HepG2 (cell line): ENCODE measurements around the gene ANKRD40. TPM values are rescaled to one million over a fixed set of nuclear protein-coding genes. Genes with fewer than 3 reads are reported as not detected.

Experiments
- CHCHD3 ChIP-seq: sonication (generic); formaldehyde crosslinking; IDR thresholded peaks from 2 replicates; pipeline ENCODE4 v1.8.0; 2022; ENCODE audit warnings: mild to moderate bottlenecking, missing genetic modification reagents, moderate library complexity
- EHMT2 ChIP-seq: fragments of 200-600 bp; sonication (generic); IDR thresholded peaks from 2 replicates; pipeline ENCODE4 v1.7.0; 2017; ENCODE audit warnings: antibody characterized with exemption, low read depth, low read length, borderline replicate concordance
- FOXP1 ChIP-seq, 2 experiments: fragments of 450-650 bp in 1 of 2; IDR thresholded peaks; 2 replicates each; pipeline ENCODE4 v1.6.1; 2017 to 2018; ENCODE audit warnings: antibody characterized with exemption in 1 of 2
- HMGXB3 ChIP-seq: sonication (generic); formaldehyde crosslinking; IDR thresholded peaks from 2 replicates; pipeline ENCODE4 v1.4.0; 2020; ENCODE audit warnings: missing genetic modification reagents, borderline replicate concordance
- LRRFIP1 ChIP-seq: sonication (generic); formaldehyde crosslinking; conservative IDR thresholded peaks from 2 replicates; pipeline ENCODE4 v1.4.0; 2020; ENCODE audit warnings: missing genetic modification reagents
- NKX3-1 ChIP-seq: sonication (generic); formaldehyde crosslinking; IDR thresholded peaks from 2 replicates; pipeline ENCODE4 v1.5.0; 2020; ENCODE audit warnings: missing genetic modification reagents
- PHF8 ChIP-seq: sonication (generic); formaldehyde crosslinking; IDR thresholded peaks from 2 replicates; pipeline ENCODE4 v1.5.0; 2020; ENCODE audit warnings: missing genetic modification reagents
- RBM22 ChIP-seq: fragments of 200-400 bp; formaldehyde crosslinking; optimal IDR thresholded peaks from 2 replicates; pipeline ENCODE3; 2017; ENCODE audit warnings: mild to moderate bottlenecking, low read length, moderate library complexity
- TBL1XR1 ChIP-seq: fragments of 150-350 bp; IDR thresholded peaks from 2 replicates; pipeline ENCODE4 v1.6.1; 2014; ENCODE audit warnings: borderline replicate concordance, low read length; ENCODE audit not compliant: partially characterized antibody
- TFDP2 ChIP-seq: sonication (generic); formaldehyde crosslinking; IDR thresholded peaks from 2 replicates; pipeline ENCODE4 v1.4.0; 2020; ENCODE audit warnings: missing genetic modification reagents
- ZBTB42 ChIP-seq: sonication (generic); formaldehyde crosslinking; IDR thresholded peaks from 2 replicates; pipeline ENCODE4 v1.5.0; 2020; ENCODE audit warnings: mild to moderate bottlenecking, missing genetic modification reagents
- ZFX ChIP-seq: sonication (generic); formaldehyde crosslinking; IDR thresholded peaks from 2 replicates; pipeline ENCODE4 v1.4.0; 2020; ENCODE audit warnings: mild to moderate bottlenecking, low read depth, missing genetic modification reagents, moderate library complexity
- ZMAT3 ChIP-seq: sonication (generic); formaldehyde crosslinking; conservative IDR thresholded peaks from 2 replicates; pipeline ENCODE4 v1.7.0; 2021; ENCODE audit warnings: missing genetic modification reagents
- ZNF138 ChIP-seq: sonication (generic); formaldehyde crosslinking; IDR thresholded peaks from 2 replicates; pipeline ENCODE4 v1.5.0; 2020; ENCODE audit warnings: mild to moderate bottlenecking, low read depth, missing genetic modification reagents
- ZNF337 ChIP-seq: sonication (generic); formaldehyde crosslinking; IDR thresholded peaks from 2 replicates; pipeline ENCODE4 v1.5.1; 2020; ENCODE audit warnings: missing genetic modification reagents, low read depth, mild to moderate bottlenecking, borderline replicate concordance
- ZNF431 ChIP-seq: sonication (generic); formaldehyde crosslinking; IDR thresholded peaks from 2 replicates; pipeline ENCODE4 v1.9.0; 2022; ENCODE audit warnings: missing genetic modification reagents, low read depth, mild to moderate bottlenecking, borderline replicate concordance
- ZNF501 ChIP-seq: sonication (generic); formaldehyde crosslinking; IDR thresholded peaks from 2 replicates; pipeline ENCODE4 v1.5.1; 2020; ENCODE audit warnings: mild to moderate bottlenecking, moderate library complexity, missing genetic modification reagents
- ZNF605 ChIP-seq: sonication (generic); formaldehyde crosslinking; IDR thresholded peaks from 2 replicates; pipeline ENCODE4 v1.8.0; 2022; ENCODE audit warnings: mild to moderate bottlenecking, missing genetic modification reagents
- ZNF772 ChIP-seq: sonication (generic); formaldehyde crosslinking; IDR thresholded peaks from 2 replicates; pipeline ENCODE4 v1.5.0; 2020; ENCODE audit warnings: mild to moderate bottlenecking, missing genetic modification reagents
- ZSCAN29 ChIP-seq: sonication (generic); formaldehyde crosslinking; conservative IDR thresholded peaks from 2 replicates; pipeline ENCODE4 v1.4.0; 2020; ENCODE audit warnings: mild to moderate bottlenecking, missing genetic modification reagents
- polyA plus RNA-seq, 8 experiments: library from polyadenylated mRNA; depleted of rRNA in 3 of 8; stranded (reverse) in 7 of 8; unstranded in 1 of 8; fragments of >200 nt; fragmentation: Illumina TruSeq in 4 of 8; extraction: Trizol in 4 of 8; gene quantifications; 2 replicates each; pipeline versions ENCODE4 v1.2.1 to v1.2.3, GENCODE V29; 2011 to 2016; ENCODE audit warnings: low read depth in 4 of 8, missing spikeins in 1 of 8, mixed read lengths in 1 of 8; ENCODE audit not compliant: insufficient read depth in 1 of 8
- total RNA-seq, 5 experiments: library from RNA; depleted of rRNA; stranded (reverse); fragments of >200 nt; fragmentation: Illumina TruSeq; extraction: Trizol; gene quantifications; 2 replicates each; pipeline ENCODE4 v1.2.3, GENCODE V29; 2016; ENCODE audit warnings: low read depth in 1 of 5
- TF ChIP-seq, protein P1 (sequence below): sonication (generic); formaldehyde crosslinking; IDR thresholded peaks from 2 replicates; pipeline ENCODE4 v1.5.0; 2020; ENCODE audit warnings: missing genetic modification reagents

The ANKRD40 gene
- total and polyA plus RNA-seq, 2 of the 13 experiments (the other 11 are each of a cell fraction or from before 2014, with no cell fraction given) = 35.0 to 46.4 TPM

- TF ChIP-seq ZFX (CRISPR knock-in tag) = peak; percentile 95
- TF ChIP-seq LRRFIP1 (CRISPR knock-in tag) = no peak
- TF ChIP-seq, protein P1, sequence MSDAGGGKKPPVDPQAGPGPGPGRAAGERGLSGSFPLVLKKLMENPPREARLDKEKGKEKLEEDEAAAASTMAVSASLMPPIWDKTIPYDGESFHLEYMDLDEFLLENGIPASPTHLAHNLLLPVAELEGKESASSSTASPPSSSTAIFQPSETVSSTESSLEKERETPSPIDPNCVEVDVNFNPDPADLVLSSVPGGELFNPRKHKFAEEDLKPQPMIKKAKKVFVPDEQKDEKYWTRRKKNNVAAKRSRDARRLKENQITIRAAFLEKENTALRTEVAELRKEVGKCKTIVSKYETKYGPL (CRISPR knock-in tag) = peak; percentile 68
- TF ChIP-seq FOXP1 (IDR thresholded peaks at IDR 0.05) = peak; percentile 65; the same call in 1 of the 2 replicates
- TF ChIP-seq FOXP1 (CRISPR knock-in tag; IDR thresholded peaks at IDR 0.05) = peak; percentile 93
- peak; percentile 50; the same call in 1 of the 2 replicates for TF ChIP-seq ZNF337
- TF ChIP-seq EHMT2 = no peak
- peak; percentile 99 for TF ChIP-seq ZNF772 (CRISPR knock-in tag)
- peak; percentile 83 for TF ChIP-seq TFDP2 (CRISPR knock-in tag)
- peak; percentile 82 for TF ChIP-seq TBL1XR1
- no peak for TF ChIP-seq CHCHD3 (CRISPR knock-in tag)
- peak; percentile 100 for TF ChIP-seq ZNF501 (CRISPR knock-in tag)
- peak; percentile 94; the same call in 1 of the 2 replicates for TF ChIP-seq ZNF605
- TF ChIP-seq ZNF138 = peak; percentile 68; the same call in 1 of the 2 replicates
- peak; percentile 92 for TF ChIP-seq ZSCAN29
- no peak for TF ChIP-seq RBM22
- peak; percentile 75 for TF ChIP-seq PHF8 (CRISPR knock-in tag)
- no peak for TF ChIP-seq NKX3-1
- peak; percentile 85 for TF ChIP-seq ZMAT3 (CRISPR knock-in tag)
- no peak; the same call in 1 of the 2 replicates for TF ChIP-seq HMGXB3
- peak; percentile 82; the same call in 1 of the 2 replicates for TF ChIP-seq ZBTB42
- peak; percentile 96 for TF ChIP-seq ZNF431 (CRISPR knock-in tag)
Observed at GRCh38 chr17:50684612-50685333, 22.9 kb downstream of the ANKRD40 start (continued).
